G401 (cell line): ENCODE measurements around the gene GLIPR2. TPM values are rescaled to one million over a fixed set of nuclear protein-coding genes. Genes with fewer than 3 reads are reported as not detected.
"Not testable (repeated sequence)": the region's sequence is repeated elsewhere in the genome, so short reads cannot be mapped to it uniquely, and the experiment has no call there.

Source experiments
- DNase-seq: peaks from one replicate; pipeline ENCODE4 v3.0.0-alpha.2; 2015; ENCODE audit warnings: low spot score
- in situ Hi-C: cut with HindIII; loops from 2 replicates; pipeline ENCODE4 v1.10.0; 2016; ENCODE audit warnings: low sequenced_read_pairs, mixed read lengths
- total RNA-seq: library from RNA; depleted of rRNA; stranded (reverse); fragments of >200 nt; shearing (Covaris generic); gene quantifications from 2 replicates; pipeline ENCODE4 v1.2.3, GENCODE V29; 2014

GLIPR2 gene
- total RNA-seq, 1 experiment from 2014 or later, result 15.0 TPM

- in situ Hi-C loops, result no loop called here
- DNase-seq, result no peak
These were observed 21.6 kb downstream of the GLIPR2 start for GRCh38 chr9:36158122-36158521.

- no peak for DNase-seq
- in situ Hi-C loops, result no loop called here
These were observed 22.4 kb downstream of the GLIPR2 start for GRCh38 chr9:36158917-36159316.

GRCh38 chr9:36159509-36159908, 23.0 kb downstream of the GLIPR2 start:
- DNase-seq, in situ Hi-C loops: not testable (repeated sequence)

GRCh38 chr9:36160126-36160525, 23.6 kb downstream of the GLIPR2 start:
- DNase-seq, in situ Hi-C loops: not testable (repeated sequence)

GRCh38 chr9:36161187-36161586, 24.7 kb downstream of the GLIPR2 start:
- DNase-seq, result no peak
- in situ Hi-C loops, result no loop called here

- in situ Hi-C loops, result no loop called here
- DNase-seq, result no peak
These were observed 25.7 kb downstream of the GLIPR2 start for GRCh38 chr9:36162211-36162738.

GRCh38 chr9:36163049-36163785, 26.7 kb downstream of the GLIPR2 start:
- peak; percentile 87 for DNase-seq
- in situ Hi-C loops, result no loop called here

GRCh38 chr9:36163786-36164170, 27.2 kb downstream of the GLIPR2 start:
- in situ Hi-C loops, result no loop called here
- DNase-seq, result no peak

GRCh38 chr9:36164372-36164771, 27.8 kb downstream of the GLIPR2 start:
- in situ Hi-C loops, result no loop called here
- DNase-seq, result no peak

GRCh38 chr9:36164989-36165388, 28.5 kb downstream of the GLIPR2 start:
- peak; percentile 35 for DNase-seq
- in situ Hi-C loops, result no loop called here

- peak; percentile 29 for DNase-seq
These were observed 29.3 kb downstream of the GLIPR2 start for GRCh38 chr9:36165826-36166167.

GRCh38 chr9:36166168-36166927, 29.8 kb downstream of the GLIPR2 start:
- peak; percentile 83 for DNase-seq
- in situ Hi-C loops, result no loop called here

More at GRCh38 chr9:36165826-36166167, 29.3 kb downstream of the GLIPR2 start:
- in situ Hi-C loops, result no loop called here

- in situ Hi-C loops, result no loop called here
- no peak for DNase-seq
These were observed 32.6 kb downstream of the GLIPR2 start, which contains the start of gene CCIN for GRCh38 chr9:36169166-36169565. Gene CCIN, plus strand, starts transcription at chr9:36169388. Its CDS starts 115 bp downstream, at chr9:36169503.

- in situ Hi-C loops, result no loop called here
These were observed 33.2 kb downstream of the GLIPR2 start for GRCh38 chr9:36169708-36170107.

GRCh38 chr9:36170531-36170930, 34.0 kb downstream of the GLIPR2 start:
- in situ Hi-C loops, result no loop called here
- no peak for DNase-seq

More at GRCh38 chr9:36169708-36170107, 33.2 kb downstream of the GLIPR2 start:
- DNase-seq, result no peak

GRCh38 chr9:36173861-36174260, 37.3 kb downstream of the GLIPR2 start:
- in situ Hi-C loops, result no loop called here
- no peak for DNase-seq

- no peak for DNase-seq
- in situ Hi-C loops, result no loop called here
These were observed 37.7 kb downstream of the GLIPR2 start for GRCh38 chr9:36174271-36174670.

- in situ Hi-C loops, result no loop called here
- DNase-seq, result no peak
These were observed 38.2 kb downstream of the GLIPR2 start for GRCh38 chr9:36174731-36175130.

GRCh38 chr9:36175209-36175608, 38.7 kb downstream of the GLIPR2 start:
- in situ Hi-C loops, result not testable (repeated sequence)

GRCh38 chr9:36176496-36176895, 40.0 kb downstream of the GLIPR2 start:
- DNase-seq, in situ Hi-C loops: not testable (repeated sequence)

More at GRCh38 chr9:36175209-36175608, 38.7 kb downstream of the GLIPR2 start:
- not testable (repeated sequence) for DNase-seq
